ENCODE measurements around the gene RFX6.

GRCh38 chr6:116827561-116828240 is 49.3 kb upstream of the RFX6 start:
- TF ChIP-seq POLR2AphosphoS5 (IDR thresholded peaks at IDR 0.05; ENCODE audit: borderline replicate concordance, low read depth, low read length) (no peak), EZH2 (IDR thresholded peaks at IDR 0.05) (no peak), FOXP2 (optimal IDR thresholded peaks at IDR 0.05; ENCODE audit: control extremely low read depth, extremely low read length, insufficient read depth) (no peak)
